GM21528 (cell line): Measurements from ENCODE around the gene TBKBP1.
"Not testable (repeated sequence)": the region's sequence is repeated elsewhere in the genome, so short reads cannot be mapped to it uniquely, and the experiment has no call there.

ENCODE experiments used
- ATAC-seq: cut with Tn5 transposase; IDR thresholded peaks from one replicate; pipeline ENCODE4 v1.9.1; 2021; ENCODE audit warnings: mild to moderate bottlenecking, moderate library complexity; ENCODE audit not compliant: unreplicated experiment, low FRiP score

The TBKBP1 gene

GRCh38 chr17:47676510-47677165, 17.3 kb upstream of the TBKBP1 start:
- ATAC-seq = no peak

GRCh38 chr17:47678196-47678595, 15.8 kb upstream of the TBKBP1 start:
- ATAC-seq = no peak

- ATAC-seq = no peak
Measured at GRCh38 chr17:47682138-47682537, 11.8 kb upstream of the TBKBP1 start.

- not testable (repeated sequence) for ATAC-seq
Measured at GRCh38 chr17:47682727-47683126, 11.2 kb upstream of the TBKBP1 start.

GRCh38 chr17:47684025-47684424, 9.9 kb upstream of the TBKBP1 start:
- ATAC-seq = no peak

GRCh38 chr17:47684535-47685193, 9.3 kb upstream of the TBKBP1 start:
- ATAC-seq = no peak

GRCh38 chr17:47685556-47686275, 8.2 kb upstream of the TBKBP1 start:
- no peak for ATAC-seq

GRCh38 chr17:47686276-47686635, 7.7 kb upstream of the TBKBP1 start:
- no peak for ATAC-seq

- no peak for ATAC-seq
Measured at GRCh38 chr17:47686664-47687327, 7.2 kb upstream of the TBKBP1 start.

GRCh38 chr17:47687328-47687690, 6.7 kb upstream of the TBKBP1 start:
- no peak for ATAC-seq

GRCh38 chr17:47687748-47688147, 6.2 kb upstream of the TBKBP1 start:
- no peak for ATAC-seq

- ATAC-seq = no peak
Measured at GRCh38 chr17:47690121-47690520, 3.8 kb upstream of the TBKBP1 start.

GRCh38 chr17:47692137-47692894, 1.6 kb upstream of the TBKBP1 start:
- no peak for ATAC-seq

GRCh38 chr17:47692895-47693730, 848 bp upstream of the TBKBP1 start:
- no peak for ATAC-seq

- no peak for ATAC-seq
Measured at GRCh38 chr17:47694581-47695428, 844 bp downstream of the TBKBP1 start.

- no peak for ATAC-seq
Measured at GRCh38 chr17:47695429-47696376, 1.7 kb downstream of the TBKBP1 start.

- no peak for ATAC-seq
Measured at GRCh38 chr17:47696717-47697642, 3.0 kb downstream of the TBKBP1 start.
